SKM-1 treated with dmso at 0.1 percent for 144 hours (cell line): ENCODE results near the gene FAM50A.
A peak's percentile ranks its signal among the peaks of the same experiment; 100 is the strongest.

Source experiments
- DNase-seq: peaks from one replicate; lab custom pipeline; 2025; ENCODE audit not compliant: unreplicated experiment; lab: John Stamatoyannopoulos, UW

FAM50A gene

GRCh38 chrX:154412468-154412867, 31.5 kb upstream of the FAM50A start:
- DNase-seq: no peak

GRCh38 chrX:154413142-154413541, 30.8 kb upstream of the FAM50A start:
- DNase-seq: no peak

GRCh38 chrX:154417157-154417556, 26.8 kb upstream of the FAM50A start:
- DNase-seq: no peak

- no peak for DNase-seq
These were observed 24.8 kb upstream of the FAM50A start for GRCh38 chrX:154419189-154419588.

- no peak for DNase-seq
These were observed 24.1 kb upstream of the FAM50A start for GRCh38 chrX:154419688-154420401.

GRCh38 chrX:154420402-154420756, 23.6 kb upstream of the FAM50A start:
- no peak for DNase-seq

GRCh38 chrX:154426916-154427770, 16.8 kb upstream of the FAM50A start:
- DNase-seq: no peak

GRCh38 chrX:154428176-154429171, 15.5 kb upstream of the FAM50A start, which contains the start of gene ATP6AP1:
TSS of gene ATP6AP1 (plus strand) at chrX:154428677. CDS start at chrX:154428693, 16 bp downstream.
- DNase-seq: peak; percentile 83

GRCh38 chrX:154429711-154430110, 14.2 kb upstream of the FAM50A start:
- DNase-seq: no peak

- DNase-seq: peak; percentile 13
These were observed 13.5 kb upstream of the FAM50A start for GRCh38 chrX:154430479-154430878.

- peak; percentile 36 for DNase-seq
These were observed 13.0 kb upstream of the FAM50A start for GRCh38 chrX:154430916-154431315.

- DNase-seq: no peak
These were observed 12.6 kb upstream of the FAM50A start for GRCh38 chrX:154431341-154431740.

GRCh38 chrX:154432210-154432609, 11.7 kb upstream of the FAM50A start:
- no peak for DNase-seq

- DNase-seq: no peak
These were observed 10.3 kb upstream of the FAM50A start for GRCh38 chrX:154433605-154434004.

GRCh38 chrX:154434394-154435168, 9.4 kb upstream of the FAM50A start:
- no peak for DNase-seq

- no peak for DNase-seq
These were observed 8.7 kb upstream of the FAM50A start for GRCh38 chrX:154435171-154435733.

GRCh38 chrX:154436374-154436982, 7.5 kb upstream of the FAM50A start:
- DNase-seq: no peak

GRCh38 chrX:154436983-154437752, 6.8 kb upstream of the FAM50A start, which contains the start of gene GDI1:
TSS of gene GDI1 (plus strand) at chrX:154437154. CDS start at chrX:154437255, 101 bp downstream.
- no peak for DNase-seq
